ENCODE results near the gene FUS. TPM values are rescaled to one million over a fixed set of nuclear protein-coding genes. Genes with fewer than 3 reads are reported as not detected.
"Not testable (repeated sequence)": the region's sequence is repeated elsewhere in the genome, so short reads cannot be mapped to it uniquely, and the experiment has no call there.

The FUS gene
- total and polyA plus RNA-seq, 2 of the 13 experiments (the other 11 are each of a cell fraction or from before 2014, with no cell fraction given), result 68.1 to 168 TPM

DNA sequence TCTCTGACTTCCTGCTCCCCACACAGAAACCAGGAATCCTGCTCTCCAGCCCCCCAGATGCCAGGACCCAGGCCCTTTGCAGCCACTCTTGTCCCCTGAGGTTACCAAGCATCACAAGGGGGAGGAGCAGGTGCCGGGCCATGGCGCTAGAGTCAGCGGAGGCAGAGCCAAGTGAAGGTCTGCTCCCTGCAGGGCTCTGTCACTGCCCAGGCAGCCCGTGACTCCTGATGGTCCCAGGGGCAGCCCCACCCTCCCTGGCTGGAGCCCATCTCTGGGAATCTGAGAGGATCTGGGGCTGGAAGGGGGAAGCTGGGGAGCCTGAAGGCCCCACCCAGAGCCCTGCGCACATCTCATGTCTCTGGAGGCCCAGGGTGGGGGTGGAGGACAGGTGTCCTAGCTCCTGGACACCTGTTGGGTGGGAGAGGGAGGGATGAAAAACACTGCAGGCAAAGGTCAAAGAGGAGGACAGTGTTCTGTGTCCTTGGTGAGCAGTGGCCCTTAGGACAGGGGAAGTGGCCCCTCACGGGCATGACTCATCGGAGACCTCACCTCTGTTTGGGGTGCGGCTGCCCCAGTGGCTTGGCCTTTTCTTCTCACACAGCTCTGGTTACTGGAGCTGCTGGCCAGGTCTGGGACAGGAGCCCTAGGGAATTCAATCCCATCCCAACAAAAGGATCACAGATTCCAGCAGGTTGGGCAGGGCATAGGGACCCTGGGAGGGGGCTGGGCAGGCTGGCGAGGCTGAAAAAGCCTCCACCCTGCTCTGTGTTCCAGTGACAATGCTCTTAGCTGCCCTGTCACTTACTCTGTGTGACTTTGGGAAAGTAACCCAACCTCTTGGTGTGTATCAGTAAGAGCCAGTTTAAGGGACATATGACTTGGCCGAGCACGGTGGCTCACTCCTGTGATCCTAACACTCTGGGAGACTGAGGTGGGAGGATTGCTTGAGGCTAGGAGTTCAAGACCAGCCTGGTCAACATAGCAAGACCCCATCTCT is 29.7 kb upstream of the FUS start, which contains the start of gene PRSS36 (continued):
- TF ChIP-seq, protein P1, sequence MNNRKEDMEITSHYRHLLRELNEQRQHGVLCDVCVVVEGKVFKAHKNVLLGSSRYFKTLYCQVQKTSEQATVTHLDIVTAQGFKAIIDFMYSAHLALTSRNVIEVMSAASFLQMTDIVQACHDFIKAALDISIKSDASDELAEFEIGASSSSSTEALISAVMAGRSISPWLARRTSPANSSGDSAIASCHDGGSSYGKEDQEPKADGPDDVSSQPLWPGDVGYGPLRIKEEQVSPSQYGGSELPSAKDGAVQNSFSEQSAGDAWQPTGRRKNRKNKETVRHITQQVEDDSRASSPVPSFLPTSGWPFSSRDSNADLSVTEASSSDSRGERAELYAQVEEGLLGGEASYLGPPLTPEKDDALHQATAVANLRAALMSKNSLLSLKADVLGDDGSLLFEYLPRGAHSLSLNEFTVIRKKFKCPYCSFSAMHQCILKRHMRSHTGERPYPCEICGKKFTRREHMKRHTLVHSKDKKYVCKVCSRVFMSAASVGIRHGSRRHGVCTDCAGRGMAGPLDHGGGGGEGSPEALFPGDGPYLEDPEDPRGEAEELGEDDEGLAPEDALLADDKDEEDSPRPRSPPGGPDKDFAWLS (CRISPR knock-in tag; IDR thresholded peaks at IDR 0.05; ENCODE audit: borderline replicate concordance), result no peak
- TF ChIP-seq, protein P2, sequence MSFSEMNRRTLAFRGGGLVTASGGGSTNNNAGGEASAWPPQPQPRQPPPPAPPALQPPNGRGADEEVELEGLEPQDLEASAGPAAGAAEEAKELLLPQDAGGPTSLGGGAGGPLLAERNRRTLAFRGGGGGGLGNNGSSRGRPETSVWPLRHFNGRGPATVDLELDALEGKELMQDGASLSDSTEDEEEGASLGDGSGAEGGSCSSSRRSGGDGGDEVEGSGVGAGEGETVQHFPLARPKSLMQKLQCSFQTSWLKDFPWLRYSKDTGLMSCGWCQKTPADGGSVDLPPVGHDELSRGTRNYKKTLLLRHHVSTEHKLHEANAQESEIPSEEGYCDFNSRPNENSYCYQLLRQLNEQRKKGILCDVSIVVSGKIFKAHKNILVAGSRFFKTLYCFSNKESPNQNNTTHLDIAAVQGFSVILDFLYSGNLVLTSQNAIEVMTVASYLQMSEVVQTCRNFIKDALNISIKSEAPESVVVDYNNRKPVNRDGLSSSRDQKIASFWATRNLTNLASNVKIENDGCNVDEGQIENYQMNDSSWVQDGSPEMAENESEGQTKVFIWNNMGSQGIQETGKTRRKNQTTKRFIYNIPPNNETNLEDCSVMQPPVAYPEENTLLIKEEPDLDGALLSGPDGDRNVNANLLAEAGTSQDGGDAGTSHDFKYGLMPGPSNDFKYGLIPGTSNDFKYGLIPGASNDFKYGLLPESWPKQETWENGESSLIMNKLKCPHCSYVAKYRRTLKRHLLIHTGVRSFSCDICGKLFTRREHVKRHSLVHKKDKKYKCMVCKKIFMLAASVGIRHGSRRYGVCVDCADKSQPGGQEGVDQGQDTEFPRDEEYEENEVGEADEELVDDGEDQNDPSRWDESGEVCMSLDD (CRISPR knock-in tag; IDR thresholded peaks at IDR 0.05; ENCODE audit: borderline replicate concordance), result peak; percentile 76; the same call in 1 of the 2 replicates

DNA sequence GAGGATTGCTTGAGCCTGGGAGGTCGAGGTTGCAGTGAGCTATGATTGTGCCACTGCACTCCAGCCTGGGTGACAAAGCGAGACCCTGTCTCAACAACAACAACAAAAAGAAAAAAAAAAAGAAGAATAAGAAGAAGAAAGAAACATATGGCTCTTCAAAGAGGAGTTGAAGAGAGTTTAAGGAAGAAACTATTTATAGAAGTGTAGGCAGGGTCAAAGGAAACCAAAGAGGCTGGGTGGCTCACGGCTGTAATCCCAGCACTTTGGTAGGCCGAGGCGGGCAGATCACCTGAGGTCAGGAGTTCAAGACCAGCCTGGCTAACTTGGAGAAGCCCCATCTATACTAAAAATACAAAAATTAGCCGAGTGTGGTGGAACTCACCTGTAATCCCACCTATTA is 29.0 kb upstream of the FUS start:
- in situ Hi-C loops (cut with HindIII; ENCODE audit: extremely low pct_ligation_motif_present, low pct_unique_long_range_greater_than_20kb); H3K27ac ChIP-seq (ENCODE audit: extremely low read length, insufficient read depth, low read length); intact Hi-C loops (cut with micrococcal nuclease; ENCODE audit: unreplicated experiment); H3K4me3 ChIP-seq (replicated peaks in 1 of 3; ENCODE audit: insufficient read depth in 1 of 3, low read depth in 2 of 3, low read length in 3 of 3); H3K36me3 ChIP-seq (replicated peaks in 1 of 2; ENCODE audit: control insufficient read depth in 1 of 2, insufficient read depth in 2 of 2, low read length in 2 of 2); POLR2A ChIA-PET; H2AFZ ChIP-seq (ENCODE audit: low read length); H3K4me2 ChIP-seq (ENCODE audit: low read depth, low read length); H3K79me2 ChIP-seq (ENCODE audit: insufficient read depth, low read length); H3K9ac ChIP-seq (ENCODE audit: insufficient read depth, low read depth, low read length); BruUV-seq (replicated peaks); FAIRE-seq; H3K9me3 ChIP-seq (ENCODE audit: low read length); H4K20me1 ChIP-seq (ENCODE audit: insufficient read depth, low read length); ATAC-seq; CTCF ChIA-PET (ENCODE audit: low intra/inter-chr PET ratio, low total read pairs); DNase-seq (ENCODE audit: low spot score): not testable (repeated sequence)
- WGBS (ENCODE audit: low lambda C conversion rate), result 32% methylated on average over 6 of the region's 6 CpGs
- Histone ChIP-seq H3K27me3 (ENCODE audit: control insufficient read depth in 1 of 2, insufficient read depth in 2 of 2, low read length in 2 of 2) (peaks cover 1 to 37% of the 10 kb centered on the region in 2 experiments; a peak in 4 of 5 replicates), H3K4me1 (ENCODE audit: insufficient read depth, low read length) (peaks cover 23% of the 10 kb centered on the region)

Measured in HepG2 (cell line).